ENCODE data around the gene CIROP.
A peak's percentile ranks its signal among the peaks of the same experiment; 100 is the strongest.

The CIROP gene

GRCh38 chr14:23069413-23069806 is 35.4 kb downstream of the CIROP start:
- no peak for TF ChIP-seq CTCF (IDR thresholded peaks at IDR 0.05; ENCODE audit: low read depth, low read length)
- no peak for DNase-seq (ENCODE audit: extremely low read depth, low read depth)

GRCh38 chr14:23068789-23069412 is 35.9 kb downstream of the CIROP start:
- DNase-seq (ENCODE audit: extremely low read depth, low read depth): peak; percentile 83
- peak; percentile 100 for TF ChIP-seq CTCF (IDR thresholded peaks at IDR 0.05; ENCODE audit: low read depth, low read length)

- no peak for DNase-seq (ENCODE audit: extremely low read depth, low read depth)
- TF ChIP-seq CTCF (IDR thresholded peaks at IDR 0.05; ENCODE audit: low read depth, low read length): no peak
Observed at GRCh38 chr14:23067847-23068788, 36.7 kb downstream of the CIROP start.

GRCh38 chr14:23066855-23067744 is 37.7 kb downstream of the CIROP start:
- DNase-seq (ENCODE audit: extremely low read depth, low read depth): no peak
- TF ChIP-seq CTCF (IDR thresholded peaks at IDR 0.05; ENCODE audit: low read depth, low read length): no peak

- TF ChIP-seq CTCF (IDR thresholded peaks at IDR 0.05; ENCODE audit: low read depth, low read length): no peak
- DNase-seq (ENCODE audit: extremely low read depth, low read depth): no peak
Observed at GRCh38 chr14:23066368-23066767, 38.4 kb downstream of the CIROP start.

GRCh38 chr14:23063601-23064000 is 41.2 kb downstream of the CIROP start:
- no peak for DNase-seq (ENCODE audit: extremely low read depth, low read depth)
- no peak for TF ChIP-seq CTCF (IDR thresholded peaks at IDR 0.05; ENCODE audit: low read depth, low read length)
